ENCODE data around the gene DCST1.

Gene DCST1

DNA sequence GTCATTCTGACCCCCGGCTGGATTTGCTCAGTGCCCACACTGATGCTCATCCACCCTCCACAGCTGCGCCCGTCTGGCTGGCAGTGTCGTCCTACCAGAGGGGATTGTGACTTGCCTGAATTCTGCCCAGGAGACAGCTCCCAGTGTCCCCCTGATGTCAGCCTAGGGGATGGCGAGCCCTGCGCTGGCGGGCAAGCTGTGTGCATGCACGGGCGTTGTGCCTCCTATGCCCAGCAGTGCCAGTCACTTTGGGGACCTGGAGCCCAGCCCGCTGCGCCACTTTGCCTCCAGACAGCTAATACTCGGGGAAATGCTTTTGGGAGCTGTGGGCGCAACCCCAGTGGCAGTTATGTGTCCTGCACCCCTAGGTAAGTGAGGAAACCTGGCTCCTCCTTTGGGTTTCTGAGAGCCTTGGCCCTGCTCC lies 24.2 kb downstream of the DCST1 start:
- DNase-seq = no peak

DNA sequence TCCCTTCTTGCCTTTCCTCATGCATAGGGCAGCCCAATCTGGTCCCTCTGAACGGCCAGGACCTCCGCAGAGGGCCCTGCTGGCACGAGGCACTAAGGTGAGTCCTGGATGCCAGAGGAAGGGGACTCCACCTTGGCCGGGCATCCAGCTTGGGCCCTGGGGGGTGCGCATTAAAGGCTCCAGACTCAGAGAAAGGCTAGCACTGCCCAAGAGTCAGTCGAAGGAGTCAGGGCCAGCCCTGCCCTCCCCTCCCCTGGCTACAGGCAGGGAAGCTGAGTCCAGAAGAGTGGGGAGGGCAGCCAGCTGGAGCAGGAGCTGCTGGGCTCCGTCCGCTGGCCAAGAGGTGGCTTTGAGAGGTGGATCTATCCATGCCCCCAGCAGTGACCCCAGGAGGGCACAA lies 27.1 kb downstream of the DCST1 start:
- no peak for DNase-seq

- peak; percentile 95 for DNase-seq
Measured at GRCh38 chr1:155061381-155062150, 27.9 kb downstream of the DCST1 start.

DNA sequence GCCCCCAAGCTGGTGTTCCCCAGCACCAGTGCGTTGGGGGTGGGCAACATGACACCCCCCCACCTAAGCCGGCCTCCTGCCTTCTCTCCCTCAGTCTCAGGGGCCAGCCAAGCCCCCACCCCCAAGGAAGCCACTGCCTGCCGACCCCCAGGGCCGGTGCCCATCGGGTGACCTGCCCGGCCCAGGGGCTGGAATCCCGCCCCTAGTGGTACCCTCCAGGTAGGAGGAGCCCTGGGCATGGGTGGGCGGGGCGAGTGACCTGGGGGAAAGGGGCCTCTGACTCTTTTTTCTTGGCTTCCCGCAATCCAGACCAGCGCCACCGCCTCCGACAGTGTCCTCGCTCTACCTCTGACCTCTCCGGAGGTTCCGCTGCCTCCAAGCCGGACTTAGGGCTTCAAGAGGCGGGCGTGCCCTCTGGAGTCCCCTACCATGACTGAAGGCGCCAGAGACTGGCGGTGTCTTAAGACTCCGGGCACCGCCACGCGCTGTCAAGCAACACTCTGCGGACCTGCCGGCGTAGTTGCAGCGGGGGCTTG lies 28.6 kb downstream of the DCST1 start:
- no peak for DNase-seq

DNA sequence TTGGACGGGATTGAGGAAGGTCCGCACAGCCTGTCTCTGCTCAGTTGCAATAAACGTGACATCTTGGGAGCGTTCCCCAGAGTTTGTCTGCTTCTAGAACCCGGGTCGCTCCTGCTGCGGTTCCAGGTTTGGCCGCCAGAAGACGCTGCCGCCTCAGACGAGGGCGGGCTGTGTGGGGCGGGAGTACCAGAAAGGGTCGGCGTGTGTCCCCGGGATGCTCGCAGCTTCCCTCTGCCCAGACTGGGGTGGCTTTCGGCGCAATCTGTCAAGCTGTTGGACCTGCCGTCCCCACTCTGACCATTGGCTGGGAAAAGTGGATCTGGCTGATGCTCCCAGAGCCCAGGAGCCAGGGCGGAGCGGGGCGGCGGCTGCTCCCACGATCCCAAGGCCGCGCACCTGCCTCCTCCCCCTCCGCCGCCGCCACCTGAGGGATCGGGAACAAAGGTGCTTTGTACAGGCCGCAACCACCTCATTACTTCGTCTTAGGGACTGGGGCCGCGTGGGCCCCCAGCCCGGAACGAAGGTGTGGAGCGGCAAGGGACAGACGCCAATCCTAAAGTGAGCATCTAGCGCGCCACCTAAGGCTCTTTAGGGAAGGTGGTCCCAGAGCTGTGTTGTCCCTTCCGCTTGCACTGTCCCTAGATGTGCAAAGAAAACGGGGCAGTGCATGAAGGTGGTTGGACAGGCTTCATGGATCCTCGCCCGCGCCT lies 29.2 kb downstream of the DCST1 start:
- peak; percentile 77 for DNase-seq

DNA sequence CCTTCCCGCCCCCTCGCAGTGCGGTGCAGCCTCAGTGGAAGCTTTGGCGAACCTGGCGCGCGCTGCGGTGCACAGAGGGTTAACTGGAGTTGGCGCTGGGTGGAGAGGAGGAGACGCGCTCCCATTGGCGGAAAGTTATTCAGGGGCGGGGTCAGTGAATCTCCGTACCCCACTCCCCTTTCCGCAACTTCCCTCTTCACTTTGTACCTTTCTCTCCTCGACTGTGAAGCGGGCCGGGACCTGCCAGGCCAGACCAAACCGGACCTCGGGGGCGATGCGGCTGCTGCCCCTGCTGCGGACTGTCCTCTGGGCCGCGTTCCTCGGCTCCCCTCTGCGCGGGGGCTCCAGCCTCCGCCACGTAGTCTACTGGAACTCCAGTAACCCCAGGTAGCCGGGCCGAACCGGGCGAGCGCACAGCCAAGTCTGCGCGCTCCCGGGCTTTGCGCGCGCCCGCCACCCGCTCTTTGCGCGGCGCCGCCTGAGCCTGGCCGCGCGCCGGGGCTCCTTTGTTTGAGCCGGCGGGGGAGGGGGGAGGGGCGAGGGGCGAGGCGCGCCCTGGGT lies 30.0 kb downstream of the DCST1 start, which contains the start of gene EFNA4:
Gene EFNA4, plus strand, starts transcription at position 191 of the 561 bp plus-strand sequence. Its CDS starts 84 bp downstream, at position 275.
- peak; percentile 86 for DNase-seq

GRCh38 chr1:155064111-155064831 lies 30.6 kb downstream of the DCST1 start:
- no peak for DNase-seq

DNA sequence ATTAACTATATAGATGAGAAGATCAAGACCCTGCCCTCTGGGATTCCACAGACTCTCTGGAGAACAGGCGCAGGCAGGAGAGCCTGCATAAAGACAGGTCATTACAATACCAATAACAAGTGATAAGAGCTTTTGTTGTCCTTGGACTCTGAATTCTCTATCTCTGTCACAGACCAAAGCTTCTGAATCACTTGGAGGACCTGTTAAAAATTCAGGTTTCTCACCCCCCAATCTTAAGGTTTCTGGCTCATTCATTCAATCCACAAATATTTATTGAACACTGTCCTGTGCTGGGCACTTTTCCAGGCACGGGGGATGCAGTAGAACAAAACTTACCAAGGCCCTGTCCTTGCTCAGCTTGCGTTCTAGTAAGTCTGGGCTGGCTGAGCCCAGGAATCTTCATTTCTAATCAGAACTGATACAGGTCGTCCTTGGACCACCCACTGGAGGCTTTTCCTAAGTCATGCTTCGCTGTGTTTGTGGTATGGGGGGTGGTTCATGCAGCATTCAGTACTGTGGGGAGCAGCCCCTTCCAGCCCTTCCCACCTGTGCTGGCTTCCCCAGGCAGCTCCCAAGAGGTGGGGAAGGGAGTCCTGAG lies 31.3 kb downstream of the DCST1 start:
- no peak for DNase-seq

DNA sequence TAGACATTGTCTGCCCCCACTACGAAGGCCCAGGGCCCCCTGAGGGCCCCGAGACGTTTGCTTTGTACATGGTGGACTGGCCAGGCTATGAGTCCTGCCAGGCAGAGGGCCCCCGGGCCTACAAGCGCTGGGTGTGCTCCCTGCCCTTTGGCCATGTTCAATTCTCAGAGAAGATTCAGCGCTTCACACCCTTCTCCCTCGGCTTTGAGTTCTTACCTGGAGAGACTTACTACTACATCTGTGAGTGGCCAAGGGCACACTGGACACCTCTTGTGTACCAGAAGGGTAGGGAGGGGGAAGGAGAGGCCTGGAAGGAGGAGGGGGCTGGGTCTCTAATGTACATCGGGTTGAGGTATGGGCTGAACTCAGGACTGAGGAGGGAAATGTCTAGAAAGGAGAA lies 33.2 kb downstream of the DCST1 start:
- no peak for DNase-seq

DNA sequence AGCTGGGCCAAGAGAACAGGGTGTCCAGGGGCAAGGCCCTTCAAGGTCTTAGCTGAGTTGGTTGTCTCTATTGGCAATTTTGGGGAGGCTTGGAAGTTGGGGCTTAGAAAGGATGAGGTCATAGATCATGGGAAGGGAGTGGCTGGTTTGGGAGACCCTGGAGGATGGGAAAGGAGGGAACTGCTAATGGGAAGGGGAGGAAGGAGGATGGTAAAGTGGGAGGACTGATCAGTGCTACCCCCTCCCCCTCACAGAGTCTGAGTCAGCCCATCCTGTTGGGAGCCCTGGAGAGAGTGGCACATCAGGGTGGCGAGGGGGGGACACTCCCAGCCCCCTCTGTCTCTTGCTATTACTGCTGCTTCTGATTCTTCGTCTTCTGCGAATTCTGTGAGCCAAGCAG lies 35.0 kb downstream of the DCST1 start:
- no peak for DNase-seq

DNA sequence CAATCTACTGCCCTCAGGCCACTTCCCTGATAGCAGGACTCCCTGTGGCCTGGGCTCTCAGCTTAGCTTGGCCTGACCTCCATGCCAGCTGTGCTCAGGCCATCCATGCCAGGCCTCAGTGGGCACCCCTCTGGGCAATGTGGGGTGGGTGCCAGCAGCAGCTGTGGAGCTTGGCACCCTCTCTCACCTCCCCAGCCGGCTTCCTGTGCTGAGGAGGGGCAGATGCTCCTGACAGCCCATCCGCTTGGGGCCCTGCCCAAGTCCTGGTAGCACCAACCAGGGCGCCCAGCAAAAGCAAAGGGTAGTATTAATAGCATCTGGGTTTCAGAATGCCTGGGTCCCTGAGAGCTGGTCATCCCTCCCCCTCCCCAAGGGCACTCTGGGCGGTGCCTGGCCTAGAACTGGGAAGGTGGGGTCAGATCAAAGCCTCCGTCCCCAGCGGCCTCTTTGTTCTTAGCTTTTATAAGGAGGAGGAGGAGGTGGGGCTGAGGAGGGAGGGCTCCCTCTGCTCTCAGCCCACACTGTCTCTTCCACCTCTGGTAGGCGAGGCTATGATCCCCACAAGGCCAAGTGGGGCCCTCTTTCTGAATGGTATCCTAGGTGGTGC lies 36.0 kb downstream of the DCST1 start:
- no peak for DNase-seq

- no peak for DNase-seq
Measured at GRCh38 chr1:155070158-155070621, 36.6 kb downstream of the DCST1 start.

GRCh38 chr1:155070721-155071569 lies 37.3 kb downstream of the DCST1 start:
- peak; percentile 78 for DNase-seq

- DNase-seq = no peak
Measured at GRCh38 chr1:155071701-155072100, 38.1 kb downstream of the DCST1 start.

DNA sequence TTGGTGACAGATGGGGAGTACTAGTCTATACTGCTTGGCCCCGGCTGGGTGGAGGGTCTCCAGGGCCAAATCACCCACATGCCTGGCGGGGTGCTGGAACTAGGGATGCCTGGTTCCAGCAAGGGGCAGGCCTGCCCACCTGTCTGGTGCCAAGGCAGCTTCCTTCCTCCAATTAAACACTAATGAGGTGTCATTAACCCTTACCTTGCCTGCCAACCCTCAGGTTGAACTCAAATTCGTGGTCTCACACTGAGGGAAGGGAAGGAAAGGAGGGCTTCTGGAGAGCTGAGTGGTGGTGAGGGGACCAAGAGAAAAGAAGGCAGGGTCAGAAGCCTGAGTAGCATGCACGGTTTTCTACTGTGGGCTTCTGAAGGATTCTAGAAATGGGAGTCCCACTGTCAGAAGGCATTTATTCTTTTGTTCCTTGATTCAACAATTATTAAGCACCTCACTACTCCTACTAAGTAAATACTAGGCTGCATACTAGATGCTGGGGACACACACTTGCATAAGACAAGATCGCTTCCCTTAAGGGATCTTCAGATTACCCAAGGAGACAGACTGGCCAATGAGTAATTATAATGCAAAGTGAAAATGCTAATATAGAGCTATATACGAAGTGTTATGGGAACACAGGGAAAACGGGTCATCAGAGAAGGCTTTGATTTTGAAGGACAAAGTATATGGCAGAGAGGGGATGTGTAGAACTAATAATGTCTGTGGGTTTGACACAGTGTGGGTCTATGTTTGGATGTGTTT lies 39.1 kb downstream of the DCST1 start:
- DNase-seq = no peak

- DNase-seq = no peak
Measured at GRCh38 chr1:155073377-155074242, 40.0 kb downstream of the DCST1 start.

DNA sequence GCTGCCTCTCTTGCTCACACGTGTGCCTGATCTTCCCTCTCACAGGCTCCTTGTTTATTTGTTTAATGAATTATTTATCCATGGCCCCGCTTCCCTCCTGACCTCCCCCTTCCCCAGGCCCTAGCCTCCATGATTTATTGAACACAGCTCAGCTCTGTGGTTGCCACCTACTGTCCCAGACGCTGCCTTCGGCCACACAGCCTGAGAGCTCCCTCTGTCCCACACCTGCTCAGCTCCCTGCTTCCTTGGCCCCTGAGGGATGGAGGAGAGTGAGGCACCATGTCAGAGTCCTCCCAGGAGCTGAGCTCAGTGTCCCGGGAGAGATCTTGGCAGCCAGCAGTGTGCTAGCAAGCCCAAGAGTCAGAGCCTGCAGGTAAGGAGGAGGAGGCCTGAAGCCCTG lies 41.9 kb downstream of the DCST1 start:
- DNase-seq = no peak

GRCh38 chr1:155076371-155076770 lies 42.7 kb downstream of the DCST1 start:
- no peak for DNase-seq

GRCh38 chr1:155077346-155077745 lies 43.7 kb downstream of the DCST1 start:
- DNase-seq = no peak
